Effector CD8-positive, alpha-beta T cell (primary cell): ENCODE measurements around the gene CHMP1B.
A peak's percentile ranks its signal among the peaks of the same experiment; 100 is the strongest.
"Not testable (repeated sequence)": the region's sequence is repeated elsewhere in the genome, so short reads cannot be mapped to it uniquely, and the experiment has no call there.

Experiments
- DNase-seq: peaks from one replicate; lab custom pipeline; 2025; lab: John Stamatoyannopoulos, UW

Gene CHMP1B

DNA sequence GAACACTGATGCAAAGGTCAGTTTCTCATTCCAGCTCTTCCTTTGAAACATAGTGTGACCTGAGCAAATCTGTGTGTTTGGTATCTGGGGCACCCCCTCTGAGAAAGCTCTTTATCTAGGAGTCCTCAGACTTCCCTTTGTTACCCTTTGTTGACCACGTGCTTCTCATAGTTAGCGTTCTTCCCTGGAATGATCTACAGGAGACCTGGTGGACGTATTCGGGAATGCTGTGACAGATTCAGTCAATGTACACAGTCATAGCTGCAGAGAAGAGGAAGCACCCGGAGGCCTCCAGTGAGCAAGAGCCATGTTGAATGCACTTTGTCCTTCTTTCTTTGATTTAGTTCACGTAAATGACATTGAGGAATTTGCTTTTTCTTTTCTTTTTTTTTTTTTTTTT is 10.7 kb upstream of the CHMP1B start:
- DNase-seq, result no peak

DNA sequence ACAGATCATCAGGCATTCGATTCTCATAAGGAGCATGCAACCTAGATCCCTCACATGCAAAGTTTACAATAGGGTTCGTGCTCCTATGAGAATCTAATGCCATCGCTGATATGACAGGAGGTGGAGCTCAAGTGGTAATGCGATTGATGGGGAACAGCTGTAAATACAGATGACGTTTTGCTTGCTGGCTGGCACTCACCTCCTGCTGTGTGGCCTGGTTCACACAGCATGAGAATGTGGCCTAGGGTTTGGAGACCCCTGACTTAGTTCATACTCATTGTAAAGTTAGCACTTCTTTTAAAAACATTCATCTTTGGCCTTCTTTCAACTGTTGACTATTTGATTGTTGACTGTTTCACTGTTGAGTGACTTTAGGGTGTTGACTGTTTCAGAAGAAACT is 8.7 kb upstream of the CHMP1B start:
- DNase-seq, result no peak

DNA sequence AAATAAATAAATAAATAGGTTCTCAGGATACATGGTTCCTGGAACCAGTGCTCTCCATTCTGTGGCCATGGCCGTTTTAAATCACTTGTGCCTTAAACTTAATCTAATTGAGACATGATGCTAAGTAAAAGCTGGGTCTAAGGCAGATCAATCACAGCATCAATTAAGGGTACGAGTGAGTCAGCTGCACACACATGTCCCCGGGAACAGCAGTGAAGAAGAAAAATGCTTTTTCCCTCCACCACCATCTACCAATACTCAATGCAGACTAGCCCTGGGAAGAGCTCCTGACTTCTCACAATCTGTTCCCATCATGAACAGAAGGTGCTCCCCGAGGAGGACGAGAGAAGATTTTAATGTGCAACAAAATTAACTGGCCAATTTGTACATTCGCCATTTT is 6.8 kb upstream of the CHMP1B start:
- no peak for DNase-seq

DNA sequence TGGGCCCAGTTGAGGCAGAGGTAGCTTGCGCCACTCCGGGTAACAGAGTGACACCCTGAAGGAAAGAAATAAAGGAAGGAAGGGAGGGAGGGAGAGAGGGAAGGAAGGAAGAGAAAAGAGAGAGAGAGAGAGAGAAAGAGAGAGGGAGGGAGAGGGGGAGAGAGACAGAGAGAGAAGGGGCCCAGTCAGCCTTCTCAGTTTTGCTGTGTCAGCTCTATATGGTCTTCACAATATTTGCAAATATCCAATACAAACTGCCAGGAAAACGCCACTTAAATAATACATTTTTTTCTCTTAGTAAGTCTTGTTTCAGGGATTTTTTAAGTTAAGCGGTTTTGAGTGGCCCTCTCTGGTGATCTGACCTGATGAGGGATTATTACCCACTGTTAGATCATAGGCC is 5.6 kb upstream of the CHMP1B start:
- DNase-seq, result no peak

DNA sequence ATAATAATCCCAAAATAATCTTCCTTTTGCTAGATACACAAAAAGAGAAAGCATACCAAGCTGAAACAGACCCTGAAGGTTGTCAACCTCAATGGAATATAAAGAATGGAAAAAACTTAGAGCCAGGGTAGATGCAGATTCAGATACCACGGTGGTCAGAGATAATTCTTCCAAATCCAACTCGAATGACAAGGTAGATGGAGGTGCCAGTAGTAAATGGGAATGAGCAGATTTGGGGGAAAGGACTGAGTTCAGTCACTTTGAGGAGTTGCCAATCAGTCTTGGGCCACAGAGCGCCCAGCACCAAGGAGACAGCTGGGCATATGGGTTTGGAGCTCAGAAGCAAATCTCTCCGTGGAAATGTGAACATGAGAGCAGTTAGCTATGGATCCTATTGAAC is 3.4 kb upstream of the CHMP1B start:
- DNase-seq, result no peak

DNA sequence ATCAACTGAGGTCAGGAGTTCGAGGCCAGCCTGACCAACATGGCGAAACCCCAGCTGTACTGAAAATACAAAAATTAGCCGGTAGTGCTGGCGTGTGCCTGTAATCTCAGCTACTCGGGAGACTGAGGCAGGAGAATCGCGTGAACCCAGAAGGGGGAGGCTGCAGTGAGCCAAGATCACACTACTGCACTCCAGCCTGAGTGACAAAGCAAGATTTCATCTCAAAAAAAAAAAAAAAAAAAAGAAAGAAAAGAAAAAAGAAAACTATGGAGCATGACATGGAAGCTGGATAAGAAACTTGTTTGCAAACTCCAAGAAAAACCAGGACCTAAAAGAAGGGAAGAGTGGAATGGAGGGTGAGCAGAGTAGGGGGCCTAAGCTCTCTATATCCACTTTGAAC is 1.9 kb upstream of the CHMP1B start:
- DNase-seq, result no peak

DNA sequence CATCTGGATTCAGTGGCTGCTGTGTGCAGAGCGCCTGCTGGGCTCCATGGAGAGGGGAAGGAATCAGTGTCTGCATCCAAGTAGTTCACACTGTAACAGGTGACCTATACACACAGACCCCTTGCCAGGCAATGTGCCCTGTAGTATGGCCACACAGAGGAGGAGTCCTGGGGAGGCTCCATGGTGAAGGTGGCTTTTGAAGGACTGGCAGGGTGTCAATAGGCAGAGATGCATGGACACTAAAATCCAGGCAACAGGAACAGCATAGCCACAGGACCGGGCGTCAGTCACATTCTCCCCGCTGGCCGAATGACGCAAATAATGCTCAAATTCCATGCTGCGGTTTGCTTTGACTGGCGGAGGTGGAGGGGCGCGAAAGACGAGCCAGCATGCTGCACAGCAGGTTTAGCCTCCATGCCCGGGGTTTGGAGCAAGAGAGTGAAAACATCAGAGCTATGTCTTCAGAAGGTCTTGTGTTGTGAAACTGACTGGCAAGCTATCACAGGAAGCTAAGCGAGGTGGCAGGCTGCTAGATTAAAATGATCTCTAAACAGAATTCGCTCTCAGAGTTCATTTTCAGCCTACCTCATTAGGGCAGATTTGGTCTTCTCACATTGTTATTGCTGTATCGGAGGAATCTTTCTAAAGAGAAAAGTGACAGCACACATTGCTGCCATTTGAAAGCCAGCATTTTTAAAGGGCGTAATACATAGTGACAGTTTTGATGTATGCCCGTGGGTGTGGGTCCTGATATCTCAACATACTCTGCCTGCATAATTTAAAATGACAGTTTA is 1.2 kb upstream of the CHMP1B start:
- DNase-seq, result peak; percentile 54

DNA sequence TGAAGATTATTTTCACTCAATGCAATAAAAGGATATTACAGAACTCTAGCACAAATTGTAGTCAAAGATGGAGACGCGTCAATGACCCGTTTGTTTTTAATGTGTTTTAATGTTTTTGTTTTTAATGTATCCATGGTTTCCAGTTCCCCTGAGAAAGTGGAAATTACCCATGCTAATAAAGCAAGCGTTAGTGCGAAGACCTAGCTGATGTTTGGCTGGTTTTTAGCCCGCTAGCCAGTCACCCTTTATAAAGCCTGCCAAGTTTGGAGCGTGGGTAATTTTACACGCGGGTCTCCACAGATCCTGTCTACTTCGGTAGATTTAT is 430 bp upstream of the CHMP1B start:
- no peak for DNase-seq

DNA sequence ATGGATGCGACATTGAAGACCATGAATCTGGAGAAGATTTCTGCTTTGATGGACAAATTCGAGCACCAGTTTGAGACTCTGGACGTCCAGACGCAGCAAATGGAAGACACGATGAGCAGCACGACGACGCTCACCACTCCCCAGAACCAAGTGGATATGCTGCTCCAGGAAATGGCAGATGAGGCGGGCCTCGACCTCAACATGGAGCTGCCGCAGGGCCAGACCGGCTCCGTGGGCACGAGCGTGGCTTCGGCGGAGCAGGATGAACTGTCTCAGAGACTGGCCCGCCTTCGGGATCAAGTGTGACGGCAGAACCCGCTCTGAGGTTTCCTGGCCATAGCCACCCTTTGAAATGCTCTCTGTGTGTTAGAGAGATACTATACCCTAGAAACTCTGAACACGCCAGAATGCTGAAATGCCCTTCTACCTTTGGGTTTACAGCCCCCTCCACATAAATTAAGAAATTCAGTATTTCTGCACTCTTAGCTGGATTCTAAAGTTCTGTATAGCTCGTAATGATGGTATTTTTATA is 659 bp downstream of the CHMP1B start:
- peak; percentile 23 for DNase-seq

DNA sequence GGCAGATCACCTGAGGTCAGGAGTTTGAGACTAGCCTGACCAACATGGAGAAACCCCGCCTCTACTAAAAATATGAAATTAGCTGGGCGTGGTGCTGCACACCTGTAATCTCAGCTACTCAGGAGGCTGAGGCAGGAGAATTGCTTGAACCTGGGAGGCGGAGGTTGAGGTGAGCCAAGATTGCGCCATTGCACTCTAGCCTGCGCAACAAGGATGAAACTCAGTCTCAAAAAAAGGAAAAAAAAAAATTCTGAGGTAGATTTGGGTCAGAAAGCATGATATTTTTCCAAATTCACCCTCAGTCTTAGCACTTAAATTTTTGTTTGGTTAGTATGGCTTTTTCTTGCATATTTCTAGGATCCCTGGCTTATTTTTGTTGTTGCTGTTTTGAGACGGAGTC is 3.3 kb downstream of the CHMP1B start:
- DNase-seq, result not testable (repeated sequence)

DNA sequence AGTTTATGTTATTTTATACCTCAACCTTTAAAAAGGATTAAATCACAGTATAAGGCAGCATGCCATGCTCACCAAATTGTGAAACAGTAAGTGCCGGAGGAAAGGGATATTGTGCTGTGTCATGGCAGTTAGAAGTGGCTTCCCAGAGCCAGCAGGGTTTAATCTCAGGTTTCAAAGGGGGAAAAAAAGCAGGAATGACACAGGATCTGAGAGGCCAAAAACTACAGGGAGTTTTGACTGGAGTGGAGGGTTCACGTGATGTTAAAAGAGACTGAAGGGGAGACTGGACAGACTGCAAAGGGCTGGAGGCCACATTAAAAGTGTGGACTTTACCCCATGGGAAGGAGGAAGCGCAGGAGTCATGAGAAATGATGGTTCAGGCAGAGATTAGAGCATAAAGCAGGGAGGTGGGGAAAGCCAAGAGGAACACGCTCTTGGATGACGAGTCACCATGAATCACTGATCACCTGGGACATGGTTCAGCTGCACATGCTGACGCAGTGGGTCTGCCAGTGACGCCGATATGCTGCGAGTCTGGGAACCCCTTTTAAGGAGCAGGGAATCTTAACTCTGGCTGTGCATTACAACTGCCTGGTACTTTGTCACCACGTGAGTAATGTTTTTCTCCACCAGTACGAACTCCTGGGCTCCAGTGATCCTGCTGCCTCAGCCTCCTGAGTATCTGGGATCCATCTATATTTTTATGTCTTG is 6.1 kb downstream of the CHMP1B start:
- DNase-seq, result no peak

DNA sequence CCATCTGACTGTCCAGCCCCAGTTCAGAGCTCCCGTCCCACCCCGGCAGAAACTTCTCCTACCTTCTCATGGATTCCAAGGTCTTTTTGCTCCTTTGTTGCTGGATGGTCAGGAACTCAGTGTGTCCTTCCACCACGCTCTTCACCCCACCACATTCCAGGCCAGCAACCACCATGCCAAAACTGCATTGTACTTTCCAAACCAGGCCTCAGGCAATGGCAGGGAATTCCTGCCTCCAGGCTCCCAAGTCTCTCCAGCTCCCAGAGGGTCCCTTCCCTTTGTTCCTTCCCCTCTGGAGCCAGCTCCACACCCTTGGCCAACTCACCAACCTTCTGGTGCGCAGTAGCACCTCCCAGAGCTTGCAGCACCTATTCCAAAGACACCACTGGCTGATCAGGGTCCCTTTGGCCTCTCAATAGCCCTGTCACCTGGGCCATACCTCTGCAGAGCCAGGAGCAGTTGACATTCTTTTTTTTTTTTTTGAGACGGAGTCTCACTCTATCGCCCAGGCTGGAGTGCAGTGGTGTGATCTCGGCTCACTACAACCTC is 8.1 kb downstream of the CHMP1B start:
- no peak for DNase-seq

DNA sequence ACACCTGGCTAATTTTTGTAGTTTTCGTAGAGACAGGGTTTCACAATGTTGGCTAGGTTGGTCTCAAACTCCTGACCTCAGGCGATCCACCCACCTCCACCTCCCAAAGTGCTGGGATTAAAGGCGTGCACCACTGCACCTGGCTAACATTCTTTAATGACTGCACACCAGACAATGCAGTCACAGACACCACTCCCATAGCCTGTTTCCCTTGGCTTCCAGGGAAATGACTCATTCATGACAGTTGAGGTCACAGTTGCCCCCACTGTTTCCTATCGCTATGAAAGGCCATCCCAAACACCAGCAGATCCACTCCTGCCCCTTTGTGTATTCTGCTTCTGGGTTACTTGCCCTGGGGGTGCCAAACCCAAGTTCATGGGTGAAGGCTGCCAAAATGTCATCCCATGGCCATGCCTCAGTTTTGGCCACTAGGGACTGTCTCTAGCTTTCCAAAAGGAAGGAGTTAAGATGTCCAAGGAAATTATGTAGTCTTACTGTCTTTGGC is 8.7 kb downstream of the CHMP1B start:
- DNase-seq, result no peak

DNA sequence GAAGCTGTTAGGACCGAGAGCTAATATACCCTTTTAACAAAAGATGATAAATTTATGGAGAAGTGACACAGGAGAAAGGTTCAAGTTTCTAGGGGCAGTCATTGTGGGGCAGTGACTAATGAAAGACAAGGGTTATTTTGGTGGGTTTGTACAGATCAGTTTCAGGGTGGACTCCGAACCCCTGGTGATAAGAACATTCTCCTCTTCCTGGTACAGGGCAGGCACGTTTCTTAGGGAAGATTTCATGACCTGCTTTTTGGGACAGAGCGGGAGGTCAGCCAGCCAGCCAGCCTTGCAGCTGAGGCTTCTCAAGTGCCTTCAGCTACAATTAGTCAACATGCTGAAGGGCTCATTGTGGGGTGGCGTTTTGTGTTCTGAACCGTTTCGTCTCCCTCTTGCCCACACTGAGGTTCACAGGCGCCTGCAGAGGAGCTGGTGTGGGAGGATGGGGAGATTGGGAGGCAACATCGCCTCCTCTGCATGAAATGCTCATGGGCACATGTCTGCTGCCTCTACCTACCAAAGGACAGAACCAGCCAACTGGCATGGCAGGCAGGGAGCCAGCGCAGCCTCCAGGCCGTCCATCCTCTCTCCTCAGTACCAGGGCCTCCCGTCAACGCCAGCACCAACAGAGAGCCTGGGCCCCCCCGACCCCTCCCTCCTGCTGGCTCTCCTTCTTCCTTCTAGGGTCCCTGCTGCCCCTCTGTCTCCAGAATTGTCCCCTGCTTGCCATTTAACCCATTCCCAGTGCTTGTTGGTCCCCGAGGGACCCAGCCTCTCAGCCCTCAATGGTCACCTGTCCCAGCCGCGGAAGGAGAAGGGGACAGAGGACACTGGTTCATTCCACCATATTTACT is 9.6 kb downstream of the CHMP1B start:
- no peak for DNase-seq

DNA sequence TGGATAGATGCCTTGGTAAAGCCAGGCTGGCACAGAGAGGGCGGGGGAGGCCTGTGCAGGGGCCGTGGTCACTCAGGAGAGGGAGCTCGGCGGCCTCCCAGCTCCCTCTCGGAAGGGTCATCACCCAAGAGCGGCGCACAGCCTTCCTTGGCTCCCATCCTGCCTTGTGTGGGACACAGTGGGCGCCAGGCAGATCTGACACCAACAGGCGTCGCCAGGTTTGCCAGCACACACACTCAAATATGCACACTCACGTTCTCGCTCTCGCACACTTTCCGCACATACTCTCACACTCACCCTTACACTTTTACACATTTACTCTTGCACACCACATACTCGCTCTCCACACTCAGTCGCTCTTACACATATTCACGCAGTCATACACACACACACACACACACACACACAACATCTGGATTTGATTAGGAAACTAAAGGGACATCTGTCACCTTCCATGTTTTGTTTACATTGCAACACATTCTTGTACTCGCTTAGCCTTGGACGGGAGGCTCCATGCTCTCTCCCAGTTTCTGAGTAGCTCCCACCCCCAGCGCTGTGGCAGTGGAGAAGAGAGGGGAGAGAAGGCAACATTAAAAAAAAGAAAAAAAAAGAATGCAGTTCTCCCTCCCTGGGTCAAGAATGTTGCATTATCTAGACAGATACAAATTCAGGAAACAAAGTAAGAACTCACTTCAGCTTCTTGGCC is 10.5 kb downstream of the CHMP1B start:
- DNase-seq, result no peak

DNA sequence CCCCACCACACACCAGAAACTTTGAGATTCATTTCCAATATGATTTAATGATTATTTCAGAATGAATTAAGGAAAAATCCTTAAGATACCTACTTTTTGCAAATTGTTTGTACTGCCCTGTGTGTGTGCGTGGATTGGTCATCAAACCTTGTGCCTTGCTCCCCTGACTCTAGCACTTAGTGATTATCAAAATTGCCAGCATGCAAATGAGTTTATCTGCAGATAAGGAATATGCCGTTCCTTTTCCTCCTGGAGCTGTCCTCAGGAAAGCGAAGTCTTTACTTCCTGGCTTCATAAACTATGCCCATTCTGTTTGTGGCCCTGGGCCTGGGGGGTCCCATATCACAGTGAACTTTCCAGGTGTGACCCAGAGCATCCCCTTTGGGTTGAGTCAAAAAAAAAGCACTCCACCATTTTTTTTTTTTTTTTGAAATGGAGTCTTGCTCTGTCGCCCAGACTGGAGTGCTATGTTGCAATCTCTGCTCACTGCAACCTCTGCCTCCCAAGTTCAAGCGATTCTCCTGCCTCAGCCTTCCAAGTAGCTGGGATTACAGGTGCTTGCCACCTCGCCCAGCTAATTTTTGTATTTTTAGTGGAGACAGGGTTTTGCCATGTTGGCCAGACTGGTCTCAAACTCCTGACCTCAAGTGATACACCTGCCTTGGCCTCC is 11.4 kb downstream of the CHMP1B start:
- DNase-seq, result no peak

DNA sequence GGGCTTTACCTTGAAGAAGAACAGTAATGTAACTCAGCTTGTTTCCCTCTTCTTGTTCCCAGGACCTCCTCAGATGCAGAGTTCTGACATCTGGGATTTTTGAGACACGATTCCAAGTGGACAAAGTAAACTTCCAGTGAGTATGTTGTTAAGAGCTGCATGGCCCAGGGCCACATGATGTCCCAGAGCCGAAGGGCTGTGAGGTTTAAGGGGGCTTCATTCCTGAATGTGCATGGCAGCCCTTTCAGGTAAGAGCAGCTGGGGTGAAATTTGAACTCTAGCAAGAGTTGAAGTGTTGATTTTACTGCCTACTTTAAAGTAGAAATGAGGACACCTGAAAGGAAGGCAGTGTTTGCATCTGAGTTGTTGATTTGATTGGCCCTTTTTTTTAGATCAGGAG is 13.3 kb downstream of the CHMP1B start:
- no peak for DNase-seq

DNA sequence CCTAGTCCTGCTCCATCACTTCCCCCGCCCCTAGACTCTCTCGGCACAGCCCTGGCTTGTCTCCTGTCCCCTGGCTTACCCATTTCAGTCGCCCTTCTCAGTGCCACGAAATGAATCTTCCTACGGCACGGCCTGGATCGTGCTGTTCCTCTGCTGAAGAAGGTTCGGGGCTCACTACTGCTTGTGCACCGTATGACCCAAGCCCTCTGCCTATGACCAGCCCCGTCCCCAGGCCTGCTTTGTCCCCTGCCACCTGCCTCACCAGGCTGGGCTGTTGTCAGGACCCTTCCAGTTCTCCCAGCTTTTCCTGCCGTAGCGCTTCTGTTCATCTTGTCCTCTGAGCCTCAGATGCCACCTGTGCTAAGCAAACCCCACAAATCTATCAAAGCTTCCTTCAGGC is 13.9 kb downstream of the CHMP1B start:
- DNase-seq, result no peak

DNA sequence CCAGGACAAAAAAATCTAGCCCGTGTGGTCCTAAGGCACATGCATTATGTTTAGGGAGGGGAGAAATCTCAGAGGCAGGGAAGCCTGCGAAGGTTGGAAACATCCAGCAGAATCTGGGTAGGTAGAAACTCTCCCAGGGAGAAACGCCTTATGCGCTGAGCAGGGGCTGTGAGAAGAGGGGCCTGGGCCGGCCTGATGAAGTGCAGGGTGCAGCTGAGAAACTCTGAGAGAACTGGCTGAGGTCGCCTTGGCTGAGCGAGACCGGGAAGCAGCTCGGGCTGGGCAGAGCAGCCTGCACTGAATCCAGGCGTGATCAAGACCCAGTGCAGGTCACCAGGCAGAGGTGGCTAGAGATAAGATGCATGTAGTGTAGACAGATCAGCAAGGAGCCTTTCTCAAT is 15.1 kb downstream of the CHMP1B start:
- no peak for DNase-seq

DNA sequence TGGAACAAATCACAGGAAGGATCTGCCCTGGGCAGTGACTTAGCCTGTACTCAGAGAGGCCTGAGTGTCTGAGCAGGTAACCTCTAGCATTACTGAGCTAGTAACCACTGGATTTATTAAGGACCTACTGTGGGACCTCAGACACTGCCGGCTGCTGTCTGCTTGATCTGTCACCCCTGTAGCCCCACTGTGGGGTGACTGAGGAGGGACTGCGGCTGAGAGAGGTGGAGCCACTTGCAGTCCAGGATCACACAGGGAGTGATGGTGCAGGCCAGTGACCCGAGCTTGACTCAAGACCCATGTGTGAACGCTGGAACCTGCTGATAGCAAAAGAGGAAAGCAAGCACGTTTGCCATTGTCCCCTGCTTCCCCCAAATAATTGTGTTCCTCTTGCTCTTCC is 15.6 kb downstream of the CHMP1B start:
- no peak for DNase-seq

DNA sequence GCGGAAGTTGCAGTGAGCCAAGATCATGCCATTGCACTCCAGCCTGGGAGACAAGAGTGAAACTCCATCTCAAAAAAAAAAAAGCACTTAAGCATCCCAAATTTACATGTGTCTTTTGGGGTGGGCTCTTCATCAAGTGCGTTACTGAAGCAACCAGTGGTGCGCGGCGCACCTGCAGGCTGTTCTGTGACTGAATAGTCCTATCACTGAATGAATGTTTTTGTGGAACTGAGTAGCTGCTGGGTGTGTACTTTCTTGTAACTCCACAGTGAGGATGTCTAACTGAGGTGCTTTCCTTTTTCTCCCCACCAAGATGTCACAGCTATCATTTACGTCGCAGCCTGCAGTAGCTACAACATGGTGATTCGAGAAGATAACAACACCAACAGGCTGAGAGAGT is 17.0 kb downstream of the CHMP1B start:
- no peak for DNase-seq
